Posterior vena cava (tissue), 2 donors: Measurements from ENCODE around the gene CCDC33. TPM values are rescaled to one million over a fixed set of nuclear protein-coding genes. Genes with fewer than 3 reads are reported as not detected.
A peak's percentile ranks its signal among the peaks of the same experiment; 100 is the strongest.

Experiments
- DNase-seq: peaks from one replicate; pipeline ENCODE4 v3.0.0-alpha.2; 2020; ENCODE audit warnings: low spot score
- intact Hi-C, 2 donors: fragments of 100-400 bp; cut with DNase I; formaldehyde crosslinking; loops; one replicate each; pipeline versions ENCODE4 v1.14.1 to v1.14.2; 2022 to 2023
- total RNA-seq, 2 donors: library from RNA; stranded (reverse); fragmentation: NEBNext Ultra II Directional; extraction: Animal tissue kit (Norgen Biotek cat#: 25700); gene quantifications; one replicate each; pipeline ENCODE4 v1.2.1, GENCODE V29; 2021
- donor health status: DM: yes; HTN: yes; CAD: no.
- donor health status: DM: yes; HTN: yes; CAD: no.

CCDC33 gene
- total RNA-seq, 2 donors from 2014 or later, result not detected

- DNase-seq, result no peak
- intact Hi-C loops, result loop anchor here in 1 of 2 donors (5.0 kb wide), 1 partner anchor 174 kb away; no protein-coding TSS in a partner anchor
Observed at GRCh38 chr15:74301583-74302361, 65.6 kb downstream of the CCDC33 start.

GRCh38 chr15:74302821-74303359 is 66.8 kb downstream of the CCDC33 start:
- no peak for DNase-seq
- intact Hi-C loops, result loop anchor here in 1 of 2 donors (5.0 kb wide), 1 partner anchor 176 kb away; no protein-coding TSS in a partner anchor

GRCh38 chr15:74303741-74304309 is 67.7 kb downstream of the CCDC33 start:
- intact Hi-C loops, result loop anchor here in 1 of 2 donors (2.0 to 5.0 kb wide), 2 partner anchors 67 to 177 kb away; partner anchors contain the start of gene CCDC33
- DNase-seq, result no peak

GRCh38 chr15:74304431-74304830 is 68.3 kb downstream of the CCDC33 start:
- intact Hi-C loops, result loop anchor here in 1 of 2 donors (2.0 to 5.0 kb wide), 2 partner anchors 68 to 177 kb away; partner anchors contain the start of gene CCDC33
- DNase-seq, result no peak

- no peak for DNase-seq
- intact Hi-C loops, result loop anchor here (2.0 to 5.0 kb wide), 2 partner anchors 69 to 178 kb away; partner anchors contain the start of gene CCDC33 (in 1 of the 2)
Observed at GRCh38 chr15:74305687-74306086, 69.6 kb downstream of the CCDC33 start.

- intact Hi-C loops, result loop anchor here in 1 of 2 donors (5.0 kb wide), 1 partner anchor 179 kb away; no protein-coding TSS in a partner anchor
Observed at GRCh38 chr15:74306781-74307217, 70.7 kb downstream of the CCDC33 start.

GRCh38 chr15:74307827-74308811 is 72.0 kb downstream of the CCDC33 start:
- intact Hi-C loops, result loop anchor here in 1 of 2 donors (5.0 kb wide), 1 partner anchor 181 kb away; no protein-coding TSS in a partner anchor
- no peak for DNase-seq

More at GRCh38 chr15:74306781-74307217, 70.7 kb downstream of the CCDC33 start:
- DNase-seq, result no peak

- intact Hi-C loops, result loop anchor here (5.0 to 10.0 kb wide), 2 partner anchors 327 to 340 kb away; no protein-coding TSS in a partner anchor
- DNase-seq, result no peak
Observed at GRCh38 chr15:74311734-74312444, 75.8 kb downstream of the CCDC33 start.

- intact Hi-C loops, result loop anchor here (5.0 to 10.0 kb wide), 2 partner anchors 328 to 340 kb away; no protein-coding TSS in a partner anchor
Observed at GRCh38 chr15:74312445-74313007, 76.4 kb downstream of the CCDC33 start.

GRCh38 chr15:74313889-74314288 is 77.8 kb downstream of the CCDC33 start:
- DNase-seq, result no peak
- intact Hi-C loops, result loop anchor here (5.0 to 10.0 kb wide), 2 partner anchors 329 to 342 kb away; no protein-coding TSS in a partner anchor

More at GRCh38 chr15:74312445-74313007, 76.4 kb downstream of the CCDC33 start:
- DNase-seq, result no peak

GRCh38 chr15:74314795-74315438 is 78.8 kb downstream of the CCDC33 start:
- intact Hi-C loops, result loop anchor here (5.0 to 10.0 kb wide), 2 partner anchors 330 to 343 kb away; no protein-coding TSS in a partner anchor
- no peak for DNase-seq

GRCh38 chr15:74315626-74316025 is 79.5 kb downstream of the CCDC33 start:
- intact Hi-C loops, result loop anchor here in 1 of 2 donors (10.0 kb wide), 1 partner anchor 331 kb away; no protein-coding TSS in a partner anchor
- DNase-seq, result no peak

GRCh38 chr15:74316141-74316540 is 80.0 kb downstream of the CCDC33 start:
- DNase-seq, result no peak
- intact Hi-C loops, result loop anchor here in 1 of 2 donors (10.0 kb wide), 1 partner anchor 331 kb away; no protein-coding TSS in a partner anchor

- peak; percentile 95 for DNase-seq
- intact Hi-C loops, result loop anchor here in 1 of 2 donors (10.0 kb wide), 1 partner anchor 333 kb away; no protein-coding TSS in a partner anchor
Observed at GRCh38 chr15:74317820-74318375, 81.8 kb downstream of the CCDC33 start.

GRCh38 chr15:74318376-74319137 is 82.4 kb downstream of the CCDC33 start:
- intact Hi-C loops, result loop anchor here in 1 of 2 donors (10.0 kb wide), 1 partner anchor 334 kb away; no protein-coding TSS in a partner anchor
- DNase-seq, result no peak
